Heart right ventricle (tissue), 16 donors: Measurements from ENCODE around the gene TMEM266. TPM values are rescaled to one million over a fixed set of nuclear protein-coding genes. Genes with fewer than 3 reads are reported as not detected.

Experiments used
- ATAC-seq, 8 donors: fragments of 200-7000 bp; cut with Tn5 transposase; one replicate each; pipeline ENCODE4 v1.9.1; 2020; ENCODE audit warnings: mild to moderate bottlenecking in 8 of 8, moderate library complexity in 8 of 8, moderate number of reproducible peaks in 1 of 8
- DNase-seq, 2 donors: peaks; one replicate each; pipeline ENCODE4 v3.0.0-alpha.2; 2020
- H3K27ac ChIP-seq, 10 donors: fragments of 200-600 bp; sonication (generic) in 2 of 10; one replicate each; pipeline versions ENCODE4 v1.5.0 to v1.8.0; 2020 to 2022; ENCODE audit warnings: mild to moderate bottlenecking in 3 of 10
- H3K27me3 ChIP-seq, 7 donors: fragments of 200-600 bp; one replicate each; pipeline ENCODE4 v1.8.0; 2021 to 2022; ENCODE audit warnings: mild to moderate bottlenecking in 2 of 7
- H3K36me3 ChIP-seq, 9 donors: fragments of 200-600 bp; sonication (generic) in 1 of 9; one replicate each; pipeline versions ENCODE4 v1.5.0 to v1.8.0; 2020 to 2022; ENCODE audit warnings: mild to moderate bottlenecking in 2 of 9
- H3K4me1 ChIP-seq, 9 donors: fragments of 200-600 bp; sonication (generic) in 1 of 9; one replicate each; pipeline versions ENCODE4 v1.5.0 to v1.8.0; 2020 to 2022; ENCODE audit warnings: mild to moderate bottlenecking in 4 of 9
- H3K4me3 ChIP-seq, 10 donors: fragments of 200-600 bp; sonication (generic) in 2 of 10; one replicate each; pipeline versions ENCODE4 v1.5.0 to v1.8.0; 2020 to 2022; ENCODE audit warnings: mild to moderate bottlenecking in 7 of 10, moderate library complexity in 2 of 10
- H3K9me3 ChIP-seq, 11 donors: fragments of 200-600 bp in 10 of 11; sonication (generic) in 2 of 11; one replicate each; pipeline versions ENCODE4 v1.5.0 to v1.8.0; 2013 to 2022; ENCODE audit warnings: mild to moderate bottlenecking in 2 of 11, control low read depth in 1 of 11, moderate library complexity in 1 of 11
- WGBS, 2 donors: extraction: QIAGEN DNeasy Blood & Tissue Kit; methylation state at CpG; one replicate each; pipeline ENCODE4 v1.1.7; 2013; ENCODE audit warnings: inconsistent platforms in 1 of 2; 5-methylcytosine and 5-hydroxymethylcytosine counted together
- intact Hi-C, 10 donors: fragments of 100-400 bp; cut with DNase I; formaldehyde crosslinking; loops; one replicate each; pipeline versions ENCODE4 v1.11.1 to v1.14.2; 2022
- polyA plus RNA-seq, 2 donors: library from polyadenylated mRNA; stranded (reverse); fragments of 200-250 nt; gene quantifications; one replicate each; pipeline ENCODE4 v1.2.3, GENCODE V29; 2013
- total RNA-seq, 10 donors: library from RNA; stranded (reverse); fragmentation: NEBNext Ultra II Directional in 3 of 10; extraction: Animal tissue kit (Norgen Biotek cat#: 25700) in 3 of 10; gene quantifications; one replicate each; pipeline versions ENCODE4 v1.2.1 to v1.2.4, GENCODE V29; 2021 to 2023
- TF ChIP-seq, protein P1 (sequence below), 9 donors: fragments of 200-600 bp; sonication (generic) in 2 of 9; IDR thresholded peaks; one replicate each; pipeline versions ENCODE4 v1.5.0 to v1.8.0; 2021 to 2022; ENCODE audit warnings: antibody characterized with exemption in 9 of 9, mild to moderate bottlenecking in 5 of 9, moderate library complexity in 1 of 9
- donor health status: Arrhythmogenic right ventricular cardiomyopathy.
- donor health status: ischemic (EF 13 %, LVEDD 7.1; RV severe dilation, severe dysfunction).
- donor health status: healthy with polysubstance abuse.
- donor health status: DM: no; HTN: yes; CAD: no.
- donor health status: DM: no; HTN: no; CAD: no.
- donor health status: ischemic (EF 25% LVEDD 6.9; RV normal size, moderate dysfunction).
- donor health status: ischemic (EF 25% LVEDD 5.7; RV mildly dilated, moderate dysfunction).
- donor health status: healthy.
- donor health status: DM: yes; HTN: yes; CAD: no.
- donor health status: Ischemic cardiomyopathy.
- donor health status: ischemic (EF 35%, LVEDD 5.7; RV mildly dilated, moderate dysfunction).
- donor health status: nonischemic (EF 11% LVEDD 7.7; RV severe dilation, severe dysfunction).
- donor health status: DM: yes; HTN: yes; CAD: no.
- donor health status: PGD.
- donor health status: ischemic (EF 29% LVEDD 5.4; RV normal size, mild dysfunction).
- donor health status: nonischemic (EF 23%, LVEDD 6.1; RV moderate dilation, normal function).

The TMEM266 gene
- total and polyA plus RNA-seq, 12 donors, result 0.01 to 0.30 (median 0.15) TPM; not detected in 3

DNA sequence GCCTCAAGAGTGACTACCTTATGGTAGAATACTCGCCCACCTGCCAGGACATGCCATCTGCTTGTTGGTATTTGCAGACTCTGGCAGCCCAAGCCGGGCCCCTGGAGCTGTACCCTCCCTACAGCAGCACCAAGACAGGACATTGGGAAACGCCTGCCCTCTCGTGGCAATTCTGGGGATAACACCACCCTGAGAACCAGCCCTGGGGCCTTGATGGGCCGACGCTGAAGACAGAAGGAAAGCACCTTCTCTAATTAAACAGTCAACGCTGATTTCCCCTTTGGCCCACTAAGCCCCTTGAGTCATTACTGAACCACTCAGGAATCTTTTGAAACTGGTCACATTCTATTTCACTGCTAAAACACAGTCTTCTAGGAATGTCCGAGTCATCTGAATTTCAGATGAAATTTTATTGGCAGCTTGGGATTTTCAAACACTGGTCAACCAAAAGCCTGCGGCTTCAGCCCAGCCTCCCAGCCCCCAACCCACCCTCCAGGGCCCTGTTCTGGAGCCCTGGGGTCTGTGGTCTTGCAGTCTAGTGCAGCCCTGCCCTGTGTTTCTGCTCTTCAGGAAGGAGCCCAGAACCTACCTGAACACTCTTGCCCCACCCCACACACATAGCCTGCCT lies 91.3 kb downstream of the TMEM266 start:
- H3K4me1 ChIP-seq, result peaks cover 0 to 23% (median 16%) of the 10 kb centered on the region in 9 donors
- H3K9me3 ChIP-seq, result no peaks in the 10 kb centered on the region
- WGBS, 2 donors, result 16 to 18% methylated on average over 9 of the region's 9 CpGs
- ATAC-seq, result peak; percentile 80 to 89 (median 84)
- DNase-seq, result peak; percentile 63 to 70
- intact Hi-C loops, result no loop called here
- TF ChIP-seq, protein P1, sequence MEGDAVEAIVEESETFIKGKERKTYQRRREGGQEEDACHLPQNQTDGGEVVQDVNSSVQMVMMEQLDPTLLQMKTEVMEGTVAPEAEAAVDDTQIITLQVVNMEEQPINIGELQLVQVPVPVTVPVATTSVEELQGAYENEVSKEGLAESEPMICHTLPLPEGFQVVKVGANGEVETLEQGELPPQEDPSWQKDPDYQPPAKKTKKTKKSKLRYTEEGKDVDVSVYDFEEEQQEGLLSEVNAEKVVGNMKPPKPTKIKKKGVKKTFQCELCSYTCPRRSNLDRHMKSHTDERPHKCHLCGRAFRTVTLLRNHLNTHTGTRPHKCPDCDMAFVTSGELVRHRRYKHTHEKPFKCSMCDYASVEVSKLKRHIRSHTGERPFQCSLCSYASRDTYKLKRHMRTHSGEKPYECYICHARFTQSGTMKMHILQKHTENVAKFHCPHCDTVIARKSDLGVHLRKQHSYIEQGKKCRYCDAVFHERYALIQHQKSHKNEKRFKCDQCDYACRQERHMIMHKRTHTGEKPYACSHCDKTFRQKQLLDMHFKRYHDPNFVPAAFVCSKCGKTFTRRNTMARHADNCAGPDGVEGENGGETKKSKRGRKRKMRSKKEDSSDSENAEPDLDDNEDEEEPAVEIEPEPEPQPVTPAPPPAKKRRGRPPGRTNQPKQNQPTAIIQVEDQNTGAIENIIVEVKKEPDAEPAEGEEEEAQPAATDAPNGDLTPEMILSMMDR (IDR thresholded peaks at IDR 0.05), result peak in 8 of 9 donors; percentile 70 to 91 (median 86)
- H3K36me3 ChIP-seq, result no peaks in the 10 kb centered on the region
- peak overlapping the region in 4 of 10 donors; percentile 4 to 29 (median 28) for H3K27ac ChIP-seq
- no peak overlapping the region for H3K4me3 ChIP-seq
- H3K27me3 ChIP-seq, result peaks cover 0 to 15% (median 6%) of the 10 kb centered on the region in 7 donors

DNA sequence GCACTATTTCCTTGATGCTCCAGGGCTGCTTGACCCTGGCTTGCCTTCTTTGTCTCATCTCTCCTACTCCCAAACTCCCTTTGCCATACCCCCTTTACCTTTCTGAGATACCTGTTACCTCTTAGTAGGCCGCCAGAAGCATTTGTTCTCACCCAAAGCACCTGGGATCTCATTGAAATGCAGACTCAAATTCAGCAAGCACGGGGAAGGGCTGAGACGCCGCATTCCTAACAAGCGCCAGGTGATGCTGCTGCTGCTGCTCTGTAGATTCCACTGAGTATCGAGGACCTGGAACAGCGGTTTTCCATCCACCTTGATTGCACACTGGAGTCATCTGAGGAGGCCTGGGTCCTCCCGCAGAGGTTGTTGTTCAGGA lies 91.8 kb downstream of the TMEM266 start:
- DNase-seq (no peak), ATAC-seq (no peak)
- H3K27ac ChIP-seq, result no peak overlapping the region
- WGBS, 2 donors, result 88 to 91% methylated on average over 8 of the region's 8 CpGs
- no peaks in the 10 kb centered on the region for H3K9me3 ChIP-seq
- H3K4me1 ChIP-seq, result peaks cover 0 to 23% (median 16%) of the 10 kb centered on the region in 9 donors
- TF ChIP-seq, protein P1 (IDR thresholded peaks at IDR 0.05), result no peak
- intact Hi-C loops, result no loop called here
- peaks cover 0 to 13% (median 6%) of the 10 kb centered on the region in 7 donors for H3K27me3 ChIP-seq
- H3K36me3 ChIP-seq, result no peaks in the 10 kb centered on the region
- no peak overlapping the region for H3K4me3 ChIP-seq

DNA sequence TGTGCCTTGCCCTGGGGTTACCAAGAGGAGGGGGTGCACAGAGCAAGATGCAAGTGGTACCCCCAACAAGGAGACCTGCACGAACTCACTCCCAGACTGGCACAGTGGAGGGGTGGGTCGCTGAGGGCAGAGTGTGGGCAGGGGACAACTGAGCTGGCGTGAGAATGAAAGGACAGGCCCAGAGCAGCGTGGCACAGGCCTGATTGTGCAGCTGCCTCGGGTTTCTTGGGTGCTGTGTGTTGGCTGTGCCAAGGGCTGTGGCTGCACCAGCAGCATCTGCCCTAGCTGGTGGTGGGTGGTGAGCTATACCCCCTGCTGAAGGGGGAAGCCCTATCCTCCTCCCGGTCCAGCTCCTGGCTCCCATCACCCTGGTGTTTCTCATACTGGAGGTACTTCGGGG lies 92.4 kb downstream of the TMEM266 start:
- ATAC-seq (no peak), DNase-seq (no peak)
- peaks cover 0 to 7% (median under 1%) of the 10 kb centered on the region in 7 donors for H3K27me3 ChIP-seq
- intact Hi-C loops, result no loop called here
- TF ChIP-seq, protein P1 (IDR thresholded peaks at IDR 0.05), result no peak
- no peak overlapping the region for H3K27ac ChIP-seq
- 82 to 86% methylated on average over 7 of the region's 7 CpGs for WGBS, 2 donors
- H3K4me3 ChIP-seq, result no peak overlapping the region
- no peaks in the 10 kb centered on the region for H3K9me3 ChIP-seq
- H3K4me1 ChIP-seq, result peaks cover 0 to 23% (median 16%) of the 10 kb centered on the region in 9 donors
- H3K36me3 ChIP-seq, result no peaks in the 10 kb centered on the region

DNA sequence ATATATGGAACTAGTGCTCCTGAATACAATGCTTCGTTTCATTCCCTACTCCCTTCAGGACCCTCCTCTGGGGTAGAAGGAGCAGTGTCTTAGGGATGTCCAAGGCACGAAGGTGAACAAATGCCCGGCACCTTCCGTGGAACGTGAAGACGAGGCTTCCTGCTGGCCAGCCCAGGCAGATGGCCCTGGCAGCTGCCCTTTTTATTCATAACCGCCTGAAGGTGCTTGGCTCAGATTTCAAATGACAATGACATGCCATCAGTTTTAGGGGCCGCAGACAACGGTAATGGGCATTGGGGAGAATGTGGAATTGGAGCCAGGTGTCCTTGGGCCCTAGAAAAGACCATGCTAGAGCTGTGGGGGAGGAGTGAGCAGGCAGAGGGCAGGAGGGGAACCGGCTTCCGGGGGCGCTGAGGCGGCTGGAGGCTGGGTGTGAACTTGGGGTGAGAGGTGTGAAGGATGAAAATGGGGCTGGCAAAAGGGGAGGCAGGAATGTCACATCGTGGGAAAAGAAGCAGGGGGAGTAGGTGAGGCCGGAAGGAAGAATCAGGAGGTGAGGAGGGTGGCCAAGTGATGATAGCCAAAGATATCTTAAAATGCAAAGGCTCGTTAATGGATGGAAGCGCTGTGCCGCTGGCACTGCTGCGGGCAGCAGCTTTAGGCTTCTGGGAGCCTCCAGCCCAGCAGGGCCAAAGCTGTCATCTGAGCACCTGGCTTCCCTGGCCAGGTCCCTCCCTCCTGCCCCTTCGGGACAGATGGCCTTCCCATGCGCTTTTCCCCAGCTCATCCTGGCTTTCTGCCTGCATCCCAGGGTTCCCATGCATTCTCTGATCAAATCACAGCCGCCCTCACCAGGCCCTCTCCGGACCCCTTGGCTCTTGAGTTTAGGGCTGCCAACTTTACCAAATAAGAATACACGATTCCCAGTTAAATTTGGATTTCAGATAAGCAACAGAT lies 93.7 kb downstream of the TMEM266 start:
- WGBS, 2 donors, result 67% methylated on average over 24 of the region's 24 CpGs

More for the DNA sequence above, 93.7 kb downstream of the TMEM266 start:
- Histone ChIP-seq H3K4me3 (no peak overlapping the region), H3K27me3 (no peaks in the 10 kb centered on the region), H3K36me3 (no peaks in the 10 kb centered on the region), H3K27ac (no peak overlapping the region), H3K4me1 (peaks cover 0 to 15% (median 12%) of the 10 kb centered on the region in 9 donors), H3K9me3 (no peaks in the 10 kb centered on the region)
- ATAC-seq, result no peak
- DNase-seq, result no peak
- intact Hi-C loops, result no loop called here
- TF ChIP-seq, protein P1 (IDR thresholded peaks at IDR 0.05), result no peak
